DOHH2 (cell line): ENCODE data around the gene PLXND1.

Experiments used
- H3F3A ChIP-seq: fragments of 200-600 bp; sonication (generic), shearing (Covaris generic); 2 replicates; pipeline ENCODE4 v1.6.0; 2016; ENCODE audit warnings: antibody characterized with exemption, mild to moderate bottlenecking; ENCODE audit not compliant: control insufficient read depth, insufficient read depth
- H3K27ac ChIP-seq: fragments of 200-600 bp; sonication (generic); 2 replicates; pipeline ENCODE4 v1.5.1; 2014; ENCODE audit warnings: low read depth, mild to moderate bottlenecking, low read length, moderate library complexity
- H3K27me3 ChIP-seq: fragments of 200-600 bp; sonication (generic); 2 replicates; pipeline ENCODE4 v1.6.1; 2014; ENCODE audit warnings: mild to moderate bottlenecking, low read length, mixed read lengths; ENCODE audit not compliant: control insufficient read depth
- H3K36me3 ChIP-seq: fragments of 200-600 bp; sonication (generic); 2 replicates; pipeline ENCODE4 v1.6.1; 2014; ENCODE audit warnings: mild to moderate bottlenecking, low read length, moderate library complexity, mixed read lengths; ENCODE audit not compliant: control insufficient read depth
- H3K4me1 ChIP-seq: fragments of 200-600 bp; sonication (generic); 2 replicates; pipeline ENCODE4 v1.6.1; 2014; ENCODE audit warnings: mild to moderate bottlenecking, low read length, mixed read lengths; ENCODE audit not compliant: control insufficient read depth
- H3K4me2 ChIP-seq: fragments of 200-600 bp; sonication (generic); 2 replicates; pipeline ENCODE4 v1.6.0; 2014; ENCODE audit warnings: mild to moderate bottlenecking, low read length, moderate library complexity
- H3K4me3 ChIP-seq: fragments of 200-600 bp; sonication (generic); 2 replicates; pipeline ENCODE4 v1.5.1; 2014; ENCODE audit warnings: mild to moderate bottlenecking, low read length, mixed read lengths
- H3K79me2 ChIP-seq: fragments of 200-600 bp; sonication (generic); 2 replicates; pipeline ENCODE4 v1.6.1; 2014; ENCODE audit warnings: mild to moderate bottlenecking, low read length, mixed read lengths; ENCODE audit not compliant: control insufficient read depth
- H3K9me2 ChIP-seq: fragments of 200-600 bp; sonication (generic); replicated peaks from 2 replicates; pipeline ENCODE4 v1.6.1; 2014; ENCODE audit warnings: mild to moderate bottlenecking, low read length, mixed read lengths; ENCODE audit not compliant: control insufficient read depth
- H3K9me3 ChIP-seq: fragments of 200-600 bp; sonication (generic); 2 replicates; pipeline ENCODE4 v1.6.1; 2014; ENCODE audit warnings: antibody characterized with exemption, low read length, mixed read lengths; ENCODE audit not compliant: control insufficient read depth, insufficient read depth
- H4K20me1 ChIP-seq: fragments of 200-600 bp; sonication (generic); 2 replicates; pipeline ENCODE4 v1.6.0; 2014; ENCODE audit warnings: low read depth, mild to moderate bottlenecking, antibody characterized with exemption, low read length, moderate library complexity; ENCODE audit not compliant: control insufficient read depth, insufficient read depth
- CTCF ChIP-seq: fragments of 200-600 bp; sonication (generic); IDR thresholded peaks from one replicate; pipeline ENCODE4 v1.5.1; 2014; ENCODE audit warnings: antibody characterized with exemption, mild to moderate bottlenecking, low read depth, low read length; ENCODE audit not compliant: poor library complexity, severe bottlenecking
- EZH2phosphoT487 ChIP-seq: fragments of 200-600 bp; sonication (generic); IDR thresholded peaks from 2 replicates; pipeline ENCODE4 v1.6.1; 2017; ENCODE audit warnings: borderline replicate concordance, mild to moderate bottlenecking, antibody characterized with exemption, low read length, moderate library complexity, mixed read lengths

Gene PLXND1

DNA sequence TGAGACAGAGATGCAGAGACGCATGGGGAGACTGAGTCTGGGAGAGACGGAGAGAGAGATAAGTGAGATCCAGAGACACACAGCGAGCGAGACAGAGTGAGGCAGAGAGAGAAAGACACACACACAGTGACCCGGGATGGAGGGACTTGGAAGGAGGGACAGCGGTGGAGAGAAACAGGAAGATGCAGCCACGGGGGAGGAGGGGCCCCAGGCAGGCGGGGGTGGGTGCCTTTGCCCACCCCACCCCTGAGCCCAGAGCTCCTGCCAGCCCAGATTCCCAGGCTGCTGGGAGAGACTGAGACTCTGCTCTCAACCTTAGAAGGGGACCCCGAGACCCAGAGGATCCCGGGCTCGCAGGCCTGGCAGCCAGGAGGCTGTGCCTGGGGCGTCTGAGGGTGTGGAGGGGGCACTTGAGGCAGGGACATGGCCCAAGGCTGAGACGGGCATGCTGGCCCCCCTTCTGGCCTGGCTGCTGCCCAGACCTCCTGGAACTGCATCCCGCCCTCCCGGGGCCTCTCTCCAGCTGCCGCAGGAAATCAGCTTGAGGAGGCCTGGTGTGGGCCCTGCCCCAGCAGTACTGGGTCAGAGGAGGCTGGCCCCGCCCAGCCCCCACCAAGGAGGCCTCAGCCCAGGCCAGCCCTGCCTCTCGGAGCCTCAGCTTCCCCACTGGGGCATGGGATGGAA lies 45.4 kb downstream of the PLXND1 start:
- H3K9me3 ChIP-seq: no peaks in the 10 kb centered on the region

DNA sequence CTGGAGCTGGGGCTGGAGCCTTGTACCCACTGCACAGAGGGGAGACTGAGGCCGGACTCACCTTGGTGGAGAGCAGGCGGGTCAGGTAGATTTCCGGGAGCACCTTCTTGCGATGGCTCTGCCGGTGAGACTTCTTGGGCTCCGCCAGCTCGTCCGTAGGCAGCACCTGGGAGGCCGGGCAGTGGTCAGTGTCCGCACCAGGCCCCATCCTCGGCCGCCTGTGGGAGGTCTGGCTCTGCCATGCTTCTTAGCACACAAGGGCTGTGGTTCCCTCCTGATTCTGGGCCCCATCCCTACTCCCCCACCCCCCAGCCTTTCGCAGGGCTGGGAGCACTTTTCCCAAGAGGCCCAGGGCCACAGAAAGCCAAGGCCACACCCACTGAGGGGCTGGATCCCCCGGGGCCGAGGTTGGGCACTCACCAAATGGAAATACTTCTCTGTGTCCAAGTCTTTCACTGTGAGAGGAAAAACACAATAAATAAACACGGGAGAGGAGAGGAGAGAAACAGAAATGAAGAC lies 46.1 kb downstream of the PLXND1 start:
- H3K9me3 ChIP-seq: no peaks in the 10 kb centered on the region
- H4K20me1 ChIP-seq: no peaks in the 10 kb centered on the region
- H3K4me1 ChIP-seq: peaks cover 19% of the 10 kb centered on the region
- no peak overlapping the region for H3K27ac ChIP-seq
- H3K9me2 ChIP-seq: no peaks in the 10 kb centered on the region
- H3K27me3 ChIP-seq: no peaks in the 10 kb centered on the region
- H3F3A ChIP-seq: no peaks in the 10 kb centered on the region
- H3K4me2 ChIP-seq: no peak overlapping the region
- H3K4me3 ChIP-seq: no peak overlapping the region
- no peaks in the 10 kb centered on the region for H3K79me2 ChIP-seq
- TF ChIP-seq EZH2phosphoT487 (no peak), CTCF (no peak)
- H3K36me3 ChIP-seq: no peaks in the 10 kb centered on the region

More for the DNA sequence above, 45.4 kb downstream of the PLXND1 start:
- H3K9me2 ChIP-seq: no peaks in the 10 kb centered on the region
- H3K4me1 ChIP-seq: peaks cover 19% of the 10 kb centered on the region
- H3K36me3 ChIP-seq: no peaks in the 10 kb centered on the region
- no peak overlapping the region for H3K4me3 ChIP-seq
- H4K20me1 ChIP-seq: no peaks in the 10 kb centered on the region
- no peak overlapping the region for H3K27ac ChIP-seq
- no peaks in the 10 kb centered on the region for H3F3A ChIP-seq
- TF ChIP-seq CTCF (no peak), EZH2phosphoT487 (no peak)
- H3K4me2 ChIP-seq: no peak overlapping the region
- no peaks in the 10 kb centered on the region for H3K79me2 ChIP-seq
- H3K27me3 ChIP-seq: no peaks in the 10 kb centered on the region

DNA sequence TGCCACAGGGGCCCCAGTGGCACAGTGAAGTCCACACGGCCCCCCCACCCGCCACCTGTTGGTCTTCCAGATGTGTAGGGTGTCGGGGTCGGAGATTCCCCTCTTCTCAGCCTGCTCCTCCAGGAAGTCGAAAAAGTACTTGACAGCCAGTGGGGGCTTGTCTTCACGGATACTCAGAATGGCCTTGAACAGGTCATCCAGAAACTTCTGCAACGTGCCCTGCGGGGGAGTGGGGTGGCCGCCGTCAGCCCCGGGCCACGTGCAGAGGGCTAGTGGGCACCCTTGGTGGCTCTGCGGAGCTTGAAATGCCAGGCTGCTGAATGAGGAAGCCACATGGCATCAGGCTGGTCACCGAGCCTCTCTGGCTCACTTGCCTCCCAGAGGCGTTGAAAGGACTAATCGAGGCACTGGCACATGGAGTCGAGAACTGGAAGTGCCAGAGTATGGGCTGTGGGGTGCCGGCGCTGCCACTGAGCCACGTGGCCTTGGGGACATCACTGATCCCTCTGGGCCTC lies 46.9 kb downstream of the PLXND1 start:
- no peaks in the 10 kb centered on the region for H3F3A ChIP-seq
- H3K36me3 ChIP-seq: no peaks in the 10 kb centered on the region
- H3K4me1 ChIP-seq: peaks cover 19% of the 10 kb centered on the region
- H4K20me1 ChIP-seq: no peaks in the 10 kb centered on the region
- peaks cover 4% of the 10 kb centered on the region; the same call in 1 of the 2 replicates for H3K27me3 ChIP-seq
- no peaks in the 10 kb centered on the region for H3K79me2 ChIP-seq
- no peaks in the 10 kb centered on the region for H3K9me2 ChIP-seq
- no peaks in the 10 kb centered on the region for H3K9me3 ChIP-seq
- TF ChIP-seq CTCF (no peak), EZH2phosphoT487 (no peak)
- no peak overlapping the region for H3K4me3 ChIP-seq
- H3K4me2 ChIP-seq: no peak overlapping the region
- no peak overlapping the region for H3K27ac ChIP-seq
